Hepatic stellate cell (primary cell): ENCODE data around the gene OR51A7.
"Not testable (repeated sequence)": the region's sequence is repeated elsewhere in the genome, so short reads cannot be mapped to it uniquely, and the experiment has no call there.

ENCODE experiments used
- DNase-seq: peaks from one replicate; pipeline ENCODE4 v3.0.0; 2011; ENCODE audit warnings: low spot score

Gene OR51A7

DNA sequence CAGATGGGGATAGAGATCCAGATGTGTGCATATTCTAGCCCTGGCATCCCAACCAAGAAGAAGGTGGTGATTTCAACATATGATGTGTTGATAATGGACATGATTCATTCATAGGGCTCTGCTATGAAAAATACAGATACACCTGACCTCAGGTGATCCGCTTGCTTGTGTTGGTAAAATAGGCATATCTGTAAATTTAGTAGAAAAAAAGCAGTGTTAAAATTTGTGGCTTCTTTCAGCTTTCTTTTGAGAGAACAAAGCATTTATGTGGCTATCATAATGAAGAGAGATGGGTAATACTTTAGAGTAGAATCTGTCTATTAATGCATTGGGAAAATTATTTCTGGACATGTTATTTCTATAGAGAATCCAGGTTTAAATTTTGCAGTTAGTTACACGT, 52.0 kb downstream of the OR51A7 start, which contains the start of gene OR51A2:
Gene OR51A2 (minus strand): TSS at position 101 of the 400 bp plus-strand sequence. CDS start 0 bp downstream, at position 101.
- not testable (repeated sequence) for DNase-seq

DNA sequence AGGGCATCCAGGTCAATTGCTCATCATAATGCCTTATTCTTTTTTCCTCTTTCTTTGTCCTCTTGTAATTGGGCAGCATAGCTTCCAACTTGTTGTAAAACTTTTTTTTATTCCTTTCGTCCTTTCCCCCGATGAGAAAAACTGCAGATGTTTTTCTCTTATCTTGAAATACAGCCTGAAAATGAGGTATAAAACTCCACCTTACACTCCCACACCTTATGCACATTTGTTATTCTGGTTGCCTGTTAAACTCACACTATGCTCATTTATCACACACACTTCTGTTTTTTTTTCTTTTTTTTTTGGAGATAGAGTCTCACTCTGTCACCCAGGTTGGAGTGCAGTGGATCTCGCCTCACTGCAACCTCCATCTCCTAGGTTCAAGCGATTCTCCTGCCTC, 53.8 kb downstream of the OR51A7 start:
- no peak for DNase-seq
